ENCODE measurements around the gene OSGEPL1.
A peak's percentile ranks its signal among the peaks of the same experiment; 100 is the strongest.
"Not testable (repeated sequence)": the region's sequence is repeated elsewhere in the genome, so short reads cannot be mapped to it uniquely, and the experiment has no call there.

Gene OSGEPL1, protein sequence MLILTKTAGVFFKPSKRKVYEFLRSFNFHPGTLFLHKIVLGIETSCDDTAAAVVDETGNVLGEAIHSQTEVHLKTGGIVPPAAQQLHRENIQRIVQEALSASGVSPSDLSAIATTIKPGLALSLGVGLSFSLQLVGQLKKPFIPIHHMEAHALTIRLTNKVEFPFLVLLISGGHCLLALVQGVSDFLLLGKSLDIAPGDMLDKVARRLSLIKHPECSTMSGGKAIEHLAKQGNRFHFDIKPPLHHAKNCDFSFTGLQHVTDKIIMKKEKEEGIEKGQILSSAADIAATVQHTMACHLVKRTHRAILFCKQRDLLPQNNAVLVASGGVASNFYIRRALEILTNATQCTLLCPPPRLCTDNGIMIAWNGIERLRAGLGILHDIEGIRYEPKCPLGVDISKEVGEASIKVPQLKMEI

DNA sequence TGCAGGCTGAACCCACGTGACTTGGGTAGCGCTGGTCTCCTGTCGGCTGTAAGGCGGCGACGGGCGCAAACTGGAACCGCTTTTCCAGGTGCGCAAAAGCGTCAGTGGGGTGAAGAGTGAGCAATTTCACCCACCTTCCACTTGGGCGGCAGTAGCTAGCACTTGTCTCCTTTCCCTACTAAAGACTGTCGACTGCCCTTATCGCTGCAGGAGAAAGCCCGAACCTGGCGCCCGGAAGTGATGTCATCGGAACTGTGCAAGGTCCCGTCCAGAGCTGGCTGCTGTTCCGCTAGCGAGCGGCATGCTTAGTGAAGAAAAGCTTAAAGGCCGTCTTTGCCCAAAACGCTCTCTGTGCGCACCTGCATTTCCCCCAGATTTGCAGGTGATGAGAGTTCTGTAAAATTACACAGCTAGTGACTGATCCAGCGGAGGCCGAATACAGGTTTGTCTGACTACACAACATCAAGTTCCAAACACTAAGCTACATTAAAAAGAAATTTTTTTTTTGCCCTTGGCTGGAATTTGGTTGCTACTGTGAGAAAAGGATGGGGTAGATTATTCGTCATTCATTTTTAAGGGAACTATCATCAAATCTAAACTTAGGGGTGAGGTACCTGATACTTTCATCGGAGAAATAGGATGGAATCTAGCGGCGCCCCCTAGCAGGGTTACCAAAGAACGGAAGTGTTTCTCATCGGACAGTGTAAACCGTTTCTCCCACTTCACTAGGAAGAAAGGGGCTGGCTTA is at the start of gene OSGEPL1:
Gene OSGEPL1 (minus strand): TSS at position 242 of the 748 bp plus-strand sequence. CDS start 1,152 bp downstream, outside the sequence.
- DNase-seq, result peak; percentile 95

DNA sequence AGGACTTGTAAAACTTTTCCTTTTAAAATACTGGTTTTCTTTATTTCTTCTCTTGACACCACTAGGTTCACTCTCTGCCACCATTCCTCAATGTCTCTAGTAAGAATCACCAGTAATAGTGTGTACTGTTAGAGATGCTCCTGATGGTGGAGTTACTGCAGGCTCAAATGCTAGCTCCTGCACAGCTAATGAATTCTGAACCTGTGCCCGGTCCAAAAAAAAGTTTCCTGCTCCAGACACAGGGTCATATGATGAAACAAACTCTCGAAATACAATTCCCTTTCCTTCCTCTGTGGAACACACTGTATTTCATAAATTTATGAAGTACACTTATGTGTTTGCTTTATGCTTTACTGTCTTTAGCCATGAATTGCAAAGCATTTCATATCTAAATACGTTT is 40.8 kb upstream of the OSGEPL1 start:
- no peak for DNase-seq

DNA sequence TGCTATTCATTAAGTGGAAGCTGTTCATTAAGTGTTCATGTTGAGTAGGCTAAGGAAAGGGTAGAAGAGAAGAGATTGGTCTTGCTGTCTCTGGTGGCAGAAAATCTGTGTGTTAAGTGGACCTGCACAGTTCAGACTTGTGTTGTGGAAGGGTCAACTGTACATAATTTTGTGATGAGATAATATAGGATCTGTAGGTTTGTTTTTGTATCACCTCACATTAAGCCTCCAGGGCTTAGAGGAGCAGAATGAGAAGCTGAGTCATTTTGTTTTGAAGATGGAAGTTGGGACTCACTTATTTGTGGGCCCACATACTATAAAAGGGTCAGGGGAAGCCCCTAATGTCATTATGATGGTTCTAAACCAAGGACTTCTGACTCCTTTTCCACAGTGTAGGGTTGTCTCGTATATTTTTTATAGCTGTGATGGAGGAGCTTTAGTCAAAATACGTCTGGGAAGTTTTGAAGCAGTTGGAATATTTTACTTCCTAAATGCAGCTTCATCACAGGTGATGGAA is 39.9 kb upstream of the OSGEPL1 start:
- no peak for DNase-seq

DNA sequence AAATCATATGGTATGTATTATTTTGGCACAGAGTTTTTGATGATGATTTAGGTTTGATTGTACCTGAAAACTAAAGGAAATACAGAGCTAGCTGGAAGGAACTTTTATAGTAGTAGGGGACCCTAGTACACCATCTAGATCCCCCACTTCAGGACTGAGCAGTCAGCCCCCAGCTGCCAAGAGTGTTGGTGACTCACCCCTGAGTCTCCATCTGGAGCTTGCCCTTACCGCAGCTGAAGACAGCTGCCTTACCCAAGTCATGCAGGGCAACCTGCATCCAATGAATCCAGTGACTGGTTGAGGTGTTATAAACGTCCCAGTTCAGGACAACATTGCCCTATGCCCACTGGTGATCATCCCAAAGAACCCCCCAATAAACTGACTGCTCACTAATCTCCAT is 36.9 kb upstream of the OSGEPL1 start:
- DNase-seq, result no peak

DNA sequence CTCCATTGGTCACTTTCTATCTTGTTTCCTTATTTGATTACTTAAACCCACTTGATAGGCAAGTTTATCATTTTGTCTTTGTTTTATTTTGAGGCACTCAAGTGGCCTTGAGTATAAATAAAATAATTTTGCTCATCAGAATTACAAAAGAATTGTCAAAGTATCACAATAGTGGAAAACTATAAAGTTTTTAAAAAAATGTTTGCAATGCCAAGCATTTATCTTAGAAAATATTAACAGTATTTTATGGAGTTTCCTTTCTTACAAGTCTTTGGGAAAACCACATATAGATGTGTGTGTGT is 36.4 kb upstream of the OSGEPL1 start:
- no peak for DNase-seq

DNA sequence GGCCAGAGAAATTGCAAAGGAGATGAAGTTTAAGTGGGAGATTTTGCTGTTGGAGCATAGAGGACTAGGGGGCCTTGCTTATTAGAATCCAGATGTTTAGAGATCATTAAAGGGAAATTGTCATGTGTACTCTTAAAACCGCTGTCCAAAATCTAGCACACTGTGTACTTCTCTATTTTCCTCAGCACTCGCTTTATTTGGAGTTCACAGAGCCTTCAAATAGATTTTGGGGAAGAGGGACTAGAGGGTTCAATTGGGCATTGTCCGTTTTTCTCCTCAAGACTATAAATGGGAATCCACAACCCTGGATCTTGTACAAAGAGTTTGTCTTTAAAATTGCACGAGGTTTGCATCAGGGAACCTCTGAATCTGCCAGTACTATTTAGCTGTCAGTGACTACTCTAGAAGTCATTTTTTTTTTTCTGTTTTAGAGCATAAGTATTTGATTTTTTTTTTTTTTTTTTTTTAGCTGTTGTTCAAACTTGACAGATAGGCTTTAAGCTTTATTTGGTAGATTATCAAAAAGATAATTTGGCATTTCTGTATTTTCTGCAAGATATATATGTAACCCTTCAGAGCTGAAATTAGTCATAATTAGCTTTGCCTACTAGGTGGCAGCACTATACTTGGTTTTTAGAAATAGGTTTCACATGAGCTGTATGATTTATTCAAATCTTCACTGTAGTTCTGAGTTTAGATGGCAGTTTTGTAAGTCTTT is 35.9 kb upstream of the OSGEPL1 start:
- DNase-seq, result peak; percentile 19

DNA sequence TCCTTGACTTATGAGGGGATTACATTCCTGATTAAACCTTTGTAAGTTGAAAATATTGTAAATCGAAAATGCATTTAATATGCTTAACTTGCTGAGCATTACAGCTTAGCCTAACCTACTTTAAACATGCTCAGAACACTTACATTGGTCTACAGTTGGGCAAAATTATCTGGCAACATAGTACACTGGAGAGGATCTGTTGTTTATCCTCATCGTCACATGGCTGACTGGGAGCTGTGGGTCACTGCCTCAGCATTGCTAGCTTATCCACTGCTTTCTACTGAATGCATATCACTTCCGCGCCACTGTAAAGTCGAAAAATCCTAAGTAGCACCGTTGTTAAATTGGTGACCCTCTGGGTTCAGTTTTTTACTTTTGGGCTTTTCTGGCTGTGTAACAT is 35.3 kb upstream of the OSGEPL1 start:
- no peak for DNase-seq

DNA sequence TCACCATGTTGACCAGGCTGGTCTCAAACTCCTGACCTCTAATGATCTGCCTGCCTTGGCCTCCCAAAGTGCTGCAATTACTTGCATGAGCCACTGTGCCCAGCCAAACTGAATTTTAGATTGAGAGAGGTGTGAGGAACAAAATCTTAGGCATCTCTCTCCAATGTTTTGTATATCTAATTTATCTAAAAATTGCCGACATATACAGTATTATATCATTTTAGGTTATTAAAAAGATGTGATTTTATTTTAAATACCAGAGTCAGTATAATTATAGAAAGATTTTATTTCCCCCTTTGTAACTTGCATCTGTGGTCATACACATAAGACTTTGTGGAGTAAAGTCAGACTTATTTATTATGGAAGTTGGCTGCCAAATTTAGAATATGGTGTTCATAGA is 31.7 kb upstream of the OSGEPL1 start:
- no peak for DNase-seq

DNA sequence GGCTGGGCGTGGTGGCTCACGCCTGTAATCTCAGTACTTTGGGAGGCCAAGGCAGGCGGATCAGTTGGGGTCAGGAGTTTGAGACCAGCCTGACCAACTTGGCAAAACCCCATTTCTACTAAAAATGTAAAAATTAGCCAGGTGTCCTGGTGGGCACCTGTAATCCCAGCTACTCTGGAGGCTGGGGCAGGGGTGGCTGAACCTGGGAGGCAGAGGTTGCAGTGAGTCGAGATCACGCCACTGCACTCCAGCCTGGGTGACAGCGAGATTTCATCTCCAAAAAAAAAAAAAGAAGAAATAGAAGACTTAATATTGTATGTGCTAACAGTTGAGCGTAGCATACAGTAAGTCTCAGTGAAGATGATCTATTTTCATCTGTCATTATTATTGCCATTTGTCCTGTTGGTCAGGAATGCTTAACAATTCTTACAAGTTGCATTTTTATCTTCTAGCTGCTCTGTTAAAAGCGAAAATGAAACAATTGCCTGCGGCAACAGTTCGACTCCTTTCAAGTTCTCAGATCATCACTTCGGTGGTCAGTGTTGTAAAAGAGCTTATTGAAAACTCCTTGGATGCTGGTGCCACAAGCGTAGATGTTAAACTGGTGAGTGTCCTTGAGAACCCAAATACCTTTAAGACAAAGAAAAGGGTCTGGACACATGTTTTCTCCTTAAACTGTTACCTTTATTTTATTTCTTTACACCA is 28.9 kb upstream of the OSGEPL1 start:
- no peak for DNase-seq

DNA sequence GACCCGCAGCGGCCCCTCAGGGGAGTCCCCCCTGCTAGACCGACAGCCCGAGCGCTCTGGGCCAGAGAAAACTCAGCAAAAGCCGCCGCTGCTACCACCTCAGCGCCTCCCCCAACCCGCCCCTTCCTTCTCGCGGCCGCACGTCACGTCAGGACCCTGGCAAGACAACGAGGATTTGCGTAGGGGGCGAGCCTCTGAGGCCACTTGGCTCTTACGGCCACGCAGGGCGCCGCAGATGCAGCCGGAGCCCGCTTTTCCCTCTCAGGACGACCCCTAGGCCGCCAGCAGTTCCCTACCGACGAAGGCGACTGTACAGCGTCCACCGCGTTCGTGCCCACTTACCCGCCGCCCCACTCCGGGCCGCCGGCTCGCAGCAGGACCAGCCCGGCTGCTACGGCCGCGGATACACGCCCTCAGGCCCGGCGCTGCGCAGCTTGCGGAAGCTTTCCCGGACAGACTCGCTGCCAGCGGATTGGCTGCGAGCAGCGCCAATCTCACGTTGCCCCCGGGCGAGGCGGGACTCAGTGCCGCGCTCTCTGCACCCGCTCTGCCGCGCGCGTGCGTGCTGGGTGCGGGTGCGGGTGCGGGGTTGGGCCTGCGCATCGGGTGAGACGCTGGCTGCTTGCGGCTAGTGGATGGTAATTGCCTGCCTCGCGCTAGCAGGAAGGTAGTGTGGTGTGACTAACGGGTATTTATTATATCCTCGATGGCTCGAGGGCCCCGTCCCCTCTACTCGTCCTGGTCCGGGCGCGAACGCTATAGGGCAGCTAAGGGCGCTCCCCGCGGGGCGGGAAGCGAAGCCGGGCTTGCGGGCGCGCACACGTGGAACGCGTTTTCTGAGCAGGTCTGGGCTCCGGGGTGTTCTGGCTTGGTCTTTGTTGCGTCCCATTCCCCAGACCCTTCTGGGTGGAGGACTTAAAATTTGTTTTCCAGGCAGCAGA is 21.6 kb upstream of the OSGEPL1 start, which contains the start of the genes ORMDL1 and PMS1:
Gene ORMDL1 (minus strand): TSS at position 413 of the 941 bp plus-strand sequence. CDS start 1,744 bp downstream, outside the sequence.
Gene PMS1 (plus strand): TSS at position 524 of the 941 bp plus-strand sequence. CDS start 7,360 bp downstream, outside the sequence.
- peak; percentile 97 for DNase-seq

DNA sequence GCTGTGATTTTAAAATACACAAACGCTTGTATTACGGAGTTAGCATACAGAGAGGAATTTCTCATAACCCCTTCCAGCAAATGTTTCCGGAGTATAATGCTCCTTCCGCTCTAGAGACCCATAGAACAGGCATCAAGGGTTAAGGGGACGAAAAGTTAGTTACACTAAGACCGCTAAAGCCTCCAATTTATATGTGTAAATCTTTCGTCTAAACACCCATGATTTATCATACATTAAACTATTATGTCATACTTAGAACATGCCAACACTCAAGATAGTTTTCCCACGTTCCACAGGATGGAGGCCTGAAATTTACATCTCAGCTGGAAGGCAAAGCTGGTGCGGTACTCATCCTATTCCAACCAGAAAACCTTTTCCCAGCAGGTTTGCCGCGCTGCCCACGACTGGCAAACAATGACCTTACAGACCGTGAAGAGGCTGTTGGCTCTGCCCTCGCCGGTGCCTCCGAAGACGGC is 20.9 kb upstream of the OSGEPL1 start:
- DNase-seq, result no peak

DNA sequence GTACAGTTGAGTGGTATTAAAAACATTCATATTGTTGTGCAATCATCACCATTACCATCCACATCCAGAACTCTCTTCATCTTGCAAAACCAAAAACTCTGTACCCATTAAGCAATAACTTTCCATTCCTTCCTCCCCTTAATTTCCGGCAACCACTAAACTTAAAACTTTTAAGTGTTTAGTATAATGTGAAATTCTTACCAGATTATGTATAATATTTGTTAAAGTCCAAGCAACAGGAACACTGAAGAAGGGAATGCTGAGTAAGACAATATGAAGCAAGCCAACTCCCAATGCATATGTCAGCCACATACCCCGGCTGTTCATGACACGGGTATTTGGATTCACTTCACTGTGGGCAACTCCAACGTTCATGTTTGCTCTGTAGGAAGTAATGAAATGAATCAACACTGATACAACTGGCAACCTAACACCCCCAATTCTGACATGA is 19.7 kb upstream of the OSGEPL1 start:
- DNase-seq, result no peak

DNA sequence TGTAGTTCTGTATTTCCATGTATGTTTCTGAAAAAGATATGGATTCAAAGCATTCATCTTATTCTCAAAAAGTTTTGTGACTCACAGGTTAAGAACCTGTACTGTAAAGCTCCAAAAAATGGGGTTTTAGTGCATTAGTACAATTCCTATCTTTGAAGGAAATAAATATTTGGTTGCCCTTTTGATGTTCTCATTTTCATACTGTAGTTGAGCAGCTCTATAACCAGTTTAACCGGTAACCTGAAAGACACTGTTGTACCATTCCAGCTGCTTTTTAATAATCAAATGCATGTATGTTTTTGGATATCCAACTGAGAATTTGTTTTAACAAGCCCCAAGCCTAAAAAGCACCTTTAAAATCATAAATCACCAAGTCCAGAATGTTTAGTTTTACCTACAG is 9.6 kb upstream of the OSGEPL1 start:
- DNase-seq, result no peak

DNA sequence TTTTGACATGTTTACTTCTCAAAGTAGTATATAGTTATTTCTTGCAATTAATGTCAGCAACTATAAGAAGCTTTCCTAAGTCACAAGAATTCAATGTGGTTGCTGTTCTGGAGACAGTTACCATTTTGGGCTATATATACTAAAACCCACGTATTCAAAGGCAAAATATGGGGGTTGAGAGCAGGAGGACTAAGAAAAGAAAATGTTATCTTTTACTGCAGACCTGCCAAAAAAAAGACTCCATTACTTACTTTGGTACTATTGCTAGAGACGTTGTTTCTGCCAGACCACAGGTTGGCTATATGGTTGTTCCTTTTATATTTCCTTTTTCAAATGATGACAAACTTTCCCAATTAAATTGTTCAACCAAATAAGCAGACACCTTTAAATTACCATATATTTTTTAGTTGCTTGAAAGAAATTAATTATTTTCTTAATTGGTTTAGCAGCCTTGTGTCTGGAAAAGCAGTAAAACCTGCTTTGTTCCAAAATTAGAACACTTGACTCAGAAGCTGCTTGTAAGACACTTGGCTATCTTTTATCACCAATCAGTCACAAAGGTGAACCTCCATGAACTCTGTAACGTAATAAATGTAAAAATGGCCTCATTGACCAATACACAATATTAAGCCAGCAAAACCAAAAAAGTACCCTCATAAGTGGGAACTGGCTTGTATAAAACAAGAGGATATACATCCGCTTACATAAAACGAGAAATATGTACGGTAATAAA is 8.2 kb upstream of the OSGEPL1 start:
- no peak for DNase-seq

DNA sequence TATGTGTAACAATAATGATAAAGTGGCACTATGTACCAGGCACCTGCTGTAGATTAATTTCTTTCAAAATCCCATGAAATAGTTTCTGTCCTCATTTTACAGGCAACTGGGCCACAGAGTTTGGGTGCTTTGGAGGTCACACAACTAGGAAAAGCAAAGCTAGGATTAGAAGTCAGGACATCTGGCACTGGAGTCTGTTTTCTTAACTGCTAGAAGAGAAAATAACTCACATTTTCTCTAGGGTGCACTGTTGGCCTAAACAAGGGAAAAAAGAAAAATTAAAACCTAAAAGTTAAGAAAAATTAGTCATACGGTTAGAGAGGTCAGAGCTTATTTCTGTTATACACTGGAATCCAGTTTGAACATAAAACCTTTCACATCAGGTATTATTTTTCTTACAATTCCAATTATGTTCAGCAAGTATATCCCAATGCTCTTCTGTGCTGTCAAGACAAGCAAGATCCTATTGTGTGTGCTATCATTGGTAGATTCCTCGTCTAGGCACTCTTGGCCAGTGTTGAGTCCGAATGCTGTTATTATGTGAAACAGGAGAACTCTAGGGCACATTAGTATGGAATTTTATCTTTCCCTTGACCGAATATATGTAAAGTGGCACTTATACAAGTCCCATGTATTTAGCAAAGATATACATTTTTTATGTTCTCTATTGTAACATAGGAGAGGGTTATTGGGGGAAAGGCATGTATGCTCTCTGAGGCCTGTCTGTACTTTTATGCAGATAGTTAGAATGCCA is 1.5 kb upstream of the OSGEPL1 start:
- no peak for DNase-seq

DNA sequence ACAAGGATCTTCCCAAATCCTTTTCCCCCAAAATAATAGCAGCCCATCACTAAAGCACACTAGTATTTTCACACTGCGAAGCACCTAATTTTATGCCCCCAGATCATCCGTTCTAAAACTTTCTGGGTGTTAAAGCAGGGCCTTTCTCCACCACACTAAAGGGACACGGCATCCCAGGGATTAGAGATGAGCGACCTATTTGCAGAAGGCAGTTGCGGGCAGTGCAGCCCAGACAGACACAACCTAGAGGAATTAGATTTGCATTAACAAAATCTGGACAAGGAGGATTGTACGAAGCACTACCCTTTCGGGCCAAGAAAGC is 402 bp downstream of the OSGEPL1 start:
- DNase-seq, result no peak

DNA sequence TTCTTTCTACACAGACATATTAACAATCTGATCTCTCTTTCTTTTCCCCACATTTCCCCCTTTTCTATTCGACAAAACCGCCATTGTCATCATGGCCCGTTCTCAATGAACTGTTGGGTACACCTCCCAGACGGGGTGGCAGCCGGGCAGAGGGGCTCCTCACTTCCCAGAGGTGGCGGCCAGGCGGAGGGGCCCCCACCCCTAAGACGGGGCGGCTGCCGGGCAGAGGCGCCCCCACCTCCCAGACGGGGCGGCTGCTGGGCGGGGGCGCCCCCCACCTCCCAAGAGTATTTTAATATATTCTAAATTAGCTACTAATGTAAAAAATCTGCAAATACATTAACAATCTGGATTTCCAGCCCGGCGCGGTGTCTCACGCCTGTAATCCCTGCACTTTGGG is 2.4 kb downstream of the OSGEPL1 start:
- DNase-seq, result not testable (repeated sequence)

DNA sequence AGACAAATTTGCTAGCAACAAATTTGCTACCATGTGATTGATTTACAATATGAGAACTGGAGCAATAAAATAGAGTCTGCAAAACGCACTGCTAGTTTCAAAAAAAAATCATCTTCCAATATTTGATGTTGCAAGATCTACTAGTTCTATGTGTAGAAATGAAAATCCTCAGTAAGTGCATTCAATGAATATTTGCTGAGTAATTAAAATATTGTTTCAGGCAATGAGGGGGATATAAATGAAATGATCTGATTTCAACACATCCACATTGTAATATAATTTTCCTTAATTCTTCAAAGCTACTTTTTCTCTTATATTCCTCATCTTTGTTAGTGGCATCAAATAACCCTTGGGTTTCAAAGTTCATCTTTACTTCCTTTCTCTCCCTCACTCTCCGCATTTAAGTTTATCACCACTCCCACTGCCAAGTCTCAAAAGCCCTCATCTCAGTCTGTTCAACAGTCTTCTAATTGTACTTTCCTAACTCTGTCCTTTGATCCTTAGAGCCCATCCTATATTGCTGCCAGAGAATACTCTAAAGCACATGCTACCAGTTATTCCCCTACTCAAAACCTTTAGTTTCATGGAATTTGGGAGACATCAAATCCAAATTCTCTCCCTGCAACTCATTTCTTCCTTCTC is 6.2 kb downstream of the OSGEPL1 start:
- no peak for DNase-seq

DNA sequence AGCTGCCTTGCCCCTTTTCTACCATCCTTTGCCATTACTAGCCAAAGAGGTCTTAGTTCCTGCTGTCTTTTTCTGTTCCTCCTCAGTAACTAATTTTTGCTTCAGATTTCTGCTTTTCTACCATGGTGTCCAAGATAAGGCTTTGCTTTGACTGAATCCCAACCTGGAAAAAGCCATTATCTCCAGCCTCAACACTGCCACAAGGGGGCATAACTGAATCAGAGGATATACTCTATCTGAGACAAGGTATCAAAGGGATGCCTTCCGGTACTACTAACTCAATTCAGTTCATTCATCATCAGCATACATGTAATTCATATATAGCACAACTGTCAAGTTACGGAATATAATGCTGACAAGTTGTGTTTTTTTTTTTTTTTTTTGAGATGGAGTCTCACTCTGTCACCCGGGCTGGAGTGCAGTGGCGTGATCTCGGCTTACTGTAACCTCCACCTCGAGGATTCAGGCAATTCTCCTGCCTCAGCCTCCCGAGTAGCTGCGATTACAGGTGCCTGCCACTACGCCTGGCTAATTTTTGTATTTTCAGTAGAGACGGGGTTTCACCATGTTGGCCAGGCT is 11.4 kb downstream of the OSGEPL1 start:
- DNase-seq, result peak; percentile 35
